ENCODE results near the gene KCNAB1.
A peak's percentile ranks its signal among the peaks of the same experiment; 100 is the strongest.
"Not testable (repeated sequence)": the region's sequence is repeated elsewhere in the genome, so short reads cannot be mapped to it uniquely, and the experiment has no call there.

Gene KCNAB1

DNA sequence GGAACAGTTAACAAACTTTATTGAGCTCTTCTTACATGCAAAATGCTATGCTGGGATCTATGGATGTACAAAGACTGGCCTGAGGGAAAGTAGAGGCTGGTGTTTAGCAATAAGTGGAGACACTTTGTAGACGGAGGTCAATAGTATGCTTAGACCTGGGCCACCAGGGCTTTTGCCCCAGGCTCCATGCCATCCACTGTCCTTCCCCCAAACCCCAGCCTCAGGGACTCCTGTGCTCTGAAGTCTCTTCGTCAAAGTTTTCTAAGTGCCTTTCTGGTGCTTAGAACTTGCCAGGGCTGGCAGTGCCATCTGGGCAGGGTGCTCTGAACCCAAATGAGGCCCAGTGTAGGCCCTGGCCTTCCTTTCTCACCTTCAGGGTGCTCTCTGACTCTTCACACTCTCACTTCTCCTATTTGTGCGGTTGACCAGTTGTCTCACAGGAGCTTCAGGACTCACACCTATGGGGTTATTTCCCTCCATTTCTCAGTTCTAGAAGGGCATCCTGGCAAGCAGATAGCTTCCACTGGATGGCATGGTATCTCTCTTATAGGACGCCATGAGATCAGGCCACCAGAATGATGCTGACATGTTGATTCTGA is 21.8 kb upstream of the KCNAB1 start:
- peak; percentile 28 for DNase-seq (ENCODE audit: extremely low spot score)
- ChIA-PET CTCF (interaction anchor here (1.1 kb wide), 1 partner anchor 19 kb away, joined by 3 read pairs; no protein-coding TSS in a partner anchor), POLR2A (no interaction called here)
- no peak for TF ChIP-seq CTCF (IDR thresholded peaks at IDR 0.05; ENCODE audit: control extremely low read depth, extremely low read depth, low read depth, missing control alignments)

DNA sequence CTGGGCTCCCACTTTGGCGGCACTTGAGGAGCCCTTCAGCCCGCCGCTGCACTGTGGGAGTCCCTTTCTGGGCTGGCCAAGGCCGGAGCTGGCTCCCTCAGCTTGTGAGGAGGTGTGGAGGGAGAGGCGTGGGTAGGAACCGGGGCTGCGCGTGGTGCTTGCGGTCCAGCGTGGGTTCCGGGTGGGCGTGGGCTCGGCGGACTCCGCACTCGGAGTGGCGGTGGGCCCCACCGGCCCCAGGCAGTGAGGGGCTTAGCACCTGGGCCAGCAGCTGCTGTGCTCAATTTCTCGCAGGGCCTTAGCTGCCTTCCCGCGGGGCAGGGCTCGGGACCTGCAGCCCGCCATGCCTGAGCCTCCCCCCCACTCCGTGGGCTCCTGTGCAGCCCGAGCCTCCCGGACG is 21.0 kb upstream of the KCNAB1 start:
- CTCF ChIA-PET, result interaction anchor here (1.1 kb wide), 1 partner anchor 18 kb away, joined by 3 read pairs; no protein-coding TSS in a partner anchor
- DNase-seq (ENCODE audit: extremely low spot score); POLR2A ChIA-PET: not testable (repeated sequence)

- DNase-seq (ENCODE audit: extremely low spot score); CTCF ChIA-PET; POLR2A ChIA-PET: not testable (repeated sequence)
Observed at GRCh38 chr3:156099984-156100383, 20.4 kb upstream of the KCNAB1 start.

GRCh38 chr3:156102267-156102931 is 18.0 kb upstream of the KCNAB1 start:
- TF ChIP-seq CTCF (IDR thresholded peaks at IDR 0.05; ENCODE audit: control extremely low read depth, extremely low read depth, low read depth, missing control alignments), result no peak
- CTCF ChIA-PET, result interaction anchor here (1.0 to 4.2 kb wide), 5 partner anchors 9 to 58 kb away, joined by 3 to 16 read pairs (median 3); no protein-coding TSS in a partner anchor
- POLR2A ChIA-PET, result no interaction called here
- DNase-seq (ENCODE audit: extremely low spot score), result no peak

DNA sequence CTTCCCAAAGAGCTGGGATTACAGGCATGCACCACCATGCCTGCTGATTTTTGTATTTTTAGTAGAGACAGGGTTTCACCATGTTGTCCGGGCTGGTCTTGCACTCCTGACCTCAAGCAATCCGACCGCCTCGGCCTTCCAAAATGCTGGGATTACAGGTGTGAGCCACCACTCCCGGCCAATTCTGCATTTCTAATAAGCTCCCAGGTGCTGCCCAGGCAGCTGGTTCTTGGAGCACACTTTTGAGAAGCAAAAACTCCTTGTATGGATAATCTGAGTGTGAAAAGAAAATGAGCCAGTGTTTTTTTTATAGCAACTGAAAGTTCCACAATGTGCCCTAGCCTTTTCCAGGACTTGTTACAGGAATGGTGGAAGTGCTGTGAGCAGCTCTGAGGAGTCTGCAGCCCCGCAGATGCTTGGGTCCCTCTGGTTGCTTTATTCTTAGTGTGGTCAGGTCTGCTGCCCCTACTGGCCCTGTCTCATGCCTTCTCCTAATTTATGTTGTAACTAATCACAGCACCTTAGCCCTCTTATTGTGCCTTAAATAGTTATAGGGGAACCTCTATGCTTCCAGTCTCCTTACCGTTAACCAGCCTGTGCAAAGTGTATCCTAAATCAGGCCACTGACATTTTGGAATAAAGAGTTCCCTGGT is 13.5 kb upstream of the KCNAB1 start:
- DNase-seq (ENCODE audit: extremely low spot score), result no peak
- TF ChIP-seq CTCF (IDR thresholded peaks at IDR 0.05; ENCODE audit: control extremely low read depth, extremely low read depth, low read depth, missing control alignments), result no peak
- POLR2A ChIA-PET, result no interaction called here
- CTCF ChIA-PET, result interaction anchor here (1.0 kb wide), 1 partner anchor 20 kb away, joined by 4 read pairs; no protein-coding TSS in a partner anchor

GRCh38 chr3:156107504-156107903 is 12.9 kb upstream of the KCNAB1 start:
- ChIA-PET CTCF (no interaction called here), POLR2A (no interaction called here)
- no peak for TF ChIP-seq CTCF (IDR thresholded peaks at IDR 0.05; ENCODE audit: control extremely low read depth, extremely low read depth, low read depth, missing control alignments)
- no peak for DNase-seq (ENCODE audit: extremely low spot score)

- ChIA-PET POLR2A (no interaction called here), CTCF (no interaction called here)
- no peak for TF ChIP-seq CTCF (IDR thresholded peaks at IDR 0.05; ENCODE audit: control extremely low read depth, extremely low read depth, low read depth, missing control alignments)
Observed at GRCh38 chr3:156108616-156109015, 11.8 kb upstream of the KCNAB1 start.

More at GRCh38 chr3:156108616-156109015, 11.8 kb upstream of the KCNAB1 start:
- DNase-seq (ENCODE audit: extremely low spot score), result no peak

Measured in GM10248 (cell line).